ENCODE measurements around the gene MEF2C.

The MEF2C gene

GRCh38 chr5:88782571-88782970 lies 100.4 kb downstream of the MEF2C start:
- no peaks in the 10 kb centered on the region for H3K9me3 ChIP-seq (ENCODE audit: control insufficient read depth, insufficient read depth, low read length)
- H3K4me1 ChIP-seq (ENCODE audit: control insufficient read depth, insufficient read depth, low read length), result peaks cover 20% of the 10 kb centered on the region
- no peaks in the 10 kb centered on the region for H3K36me3 ChIP-seq (ENCODE audit: control insufficient read depth, insufficient read depth, low read length)
- H3K27me3 ChIP-seq (ENCODE audit: control insufficient read depth, insufficient read depth, low read length), result no peaks in the 10 kb centered on the region
- H3K4me3 ChIP-seq (ENCODE audit: low read depth, low read length), result no peak overlapping the region
- H3K9ac ChIP-seq (ENCODE audit: low read depth, low read length), result no peak overlapping the region

- H3K9ac ChIP-seq (ENCODE audit: low read depth, low read length), result no peak overlapping the region
- H3K27me3 ChIP-seq (ENCODE audit: control insufficient read depth, insufficient read depth, low read length), result no peaks in the 10 kb centered on the region
- no peak overlapping the region for H3K4me3 ChIP-seq (ENCODE audit: low read depth, low read length)
- H3K9me3 ChIP-seq (ENCODE audit: control insufficient read depth, insufficient read depth, low read length), result no peaks in the 10 kb centered on the region
- no peaks in the 10 kb centered on the region for H3K36me3 ChIP-seq (ENCODE audit: control insufficient read depth, insufficient read depth, low read length)
- H3K4me1 ChIP-seq (ENCODE audit: control insufficient read depth, insufficient read depth, low read length), result peaks cover 13% of the 10 kb centered on the region
Observed at GRCh38 chr5:88780736-88781135, 102.2 kb downstream of the MEF2C start.

- peaks cover 4% of the 10 kb centered on the region for H3K4me1 ChIP-seq (ENCODE audit: control insufficient read depth, insufficient read depth, low read length)
- H3K9ac ChIP-seq (ENCODE audit: low read depth, low read length), result no peak overlapping the region
- H3K36me3 ChIP-seq (ENCODE audit: control insufficient read depth, insufficient read depth, low read length), result no peaks in the 10 kb centered on the region
- no peaks in the 10 kb centered on the region for H3K9me3 ChIP-seq (ENCODE audit: control insufficient read depth, insufficient read depth, low read length)
- no peaks in the 10 kb centered on the region for H3K27me3 ChIP-seq (ENCODE audit: control insufficient read depth, insufficient read depth, low read length)
- no peak overlapping the region for H3K4me3 ChIP-seq (ENCODE audit: low read depth, low read length)
Observed at GRCh38 chr5:88778736-88779135, 104.2 kb downstream of the MEF2C start.

- H3K9ac ChIP-seq (ENCODE audit: low read depth, low read length), result no peak overlapping the region
- H3K4me3 ChIP-seq (ENCODE audit: low read depth, low read length), result no peak overlapping the region
- no peaks in the 10 kb centered on the region for H3K9me3 ChIP-seq (ENCODE audit: control insufficient read depth, insufficient read depth, low read length)
- H3K36me3 ChIP-seq (ENCODE audit: control insufficient read depth, insufficient read depth, low read length), result no peaks in the 10 kb centered on the region
- no peaks in the 10 kb centered on the region for H3K27me3 ChIP-seq (ENCODE audit: control insufficient read depth, insufficient read depth, low read length)
- H3K4me1 ChIP-seq (ENCODE audit: control insufficient read depth, insufficient read depth, low read length), result peaks cover 4% of the 10 kb centered on the region
Observed at GRCh38 chr5:88776692-88777091, 106.3 kb downstream of the MEF2C start.

GRCh38 chr5:88772831-88773230 lies 110.2 kb downstream of the MEF2C start:
- Histone ChIP-seq H3K4me3 (ENCODE audit: low read depth, low read length) (no peak overlapping the region), H3K9ac (ENCODE audit: low read depth, low read length) (no peak overlapping the region), H3K36me3 (ENCODE audit: control insufficient read depth, insufficient read depth, low read length) (no peaks in the 10 kb centered on the region), H3K27me3 (ENCODE audit: control insufficient read depth, insufficient read depth, low read length) (no peaks in the 10 kb centered on the region), H3K9me3 (ENCODE audit: control insufficient read depth, insufficient read depth, low read length) (no peaks in the 10 kb centered on the region), H3K4me1 (ENCODE audit: control insufficient read depth, insufficient read depth, low read length) (no peaks in the 10 kb centered on the region)

GRCh38 chr5:88772047-88772446 lies 110.9 kb downstream of the MEF2C start:
- no peaks in the 10 kb centered on the region for H3K9me3 ChIP-seq (ENCODE audit: control insufficient read depth, insufficient read depth, low read length)
- H3K4me1 ChIP-seq (ENCODE audit: control insufficient read depth, insufficient read depth, low read length), result no peaks in the 10 kb centered on the region
- no peaks in the 10 kb centered on the region for H3K27me3 ChIP-seq (ENCODE audit: control insufficient read depth, insufficient read depth, low read length)
- H3K36me3 ChIP-seq (ENCODE audit: control insufficient read depth, insufficient read depth, low read length), result no peaks in the 10 kb centered on the region
- H3K4me3 ChIP-seq (ENCODE audit: low read depth, low read length), result no peak overlapping the region
- H3K9ac ChIP-seq (ENCODE audit: low read depth, low read length), result no peak overlapping the region

GRCh38 chr5:88770276-88771257 lies 112.4 kb downstream of the MEF2C start:
- Histone ChIP-seq H3K4me3 (ENCODE audit: low read depth, low read length) (no peak overlapping the region), H3K36me3 (ENCODE audit: control insufficient read depth, insufficient read depth, low read length) (no peaks in the 10 kb centered on the region), H3K9ac (ENCODE audit: low read depth, low read length) (no peak overlapping the region), H3K9me3 (ENCODE audit: control insufficient read depth, insufficient read depth, low read length) (no peaks in the 10 kb centered on the region), H3K4me1 (ENCODE audit: control insufficient read depth, insufficient read depth, low read length) (no peaks in the 10 kb centered on the region), H3K27me3 (ENCODE audit: control insufficient read depth, insufficient read depth, low read length) (no peaks in the 10 kb centered on the region)

GRCh38 chr5:88769165-88769564 lies 113.8 kb downstream of the MEF2C start:
- Histone ChIP-seq H3K27me3 (ENCODE audit: control insufficient read depth, insufficient read depth, low read length) (no peaks in the 10 kb centered on the region), H3K4me3 (ENCODE audit: low read depth, low read length) (no peak overlapping the region), H3K9me3 (ENCODE audit: control insufficient read depth, insufficient read depth, low read length) (no peaks in the 10 kb centered on the region), H3K4me1 (ENCODE audit: control insufficient read depth, insufficient read depth, low read length) (no peaks in the 10 kb centered on the region), H3K36me3 (ENCODE audit: control insufficient read depth, insufficient read depth, low read length) (no peaks in the 10 kb centered on the region), H3K9ac (ENCODE audit: low read depth, low read length) (no peak overlapping the region)

- H3K4me1 ChIP-seq (ENCODE audit: control insufficient read depth, insufficient read depth, low read length), result no peaks in the 10 kb centered on the region
Observed at GRCh38 chr5:88768411-88768810, 114.6 kb downstream of the MEF2C start.

GRCh38 chr5:88765798-88766197 lies 117.2 kb downstream of the MEF2C start:
- no peak overlapping the region for H3K9ac ChIP-seq (ENCODE audit: low read depth, low read length)

More at GRCh38 chr5:88768411-88768810, 114.6 kb downstream of the MEF2C start:
- Histone ChIP-seq H3K9me3 (ENCODE audit: control insufficient read depth, insufficient read depth, low read length) (no peaks in the 10 kb centered on the region), H3K9ac (ENCODE audit: low read depth, low read length) (no peak overlapping the region), H3K36me3 (ENCODE audit: control insufficient read depth, insufficient read depth, low read length) (no peaks in the 10 kb centered on the region), H3K4me3 (ENCODE audit: low read depth, low read length) (no peak overlapping the region), H3K27me3 (ENCODE audit: control insufficient read depth, insufficient read depth, low read length) (no peaks in the 10 kb centered on the region)

GRCh38 chr5:88765171-88765570 lies 117.8 kb downstream of the MEF2C start:
- H3K9ac ChIP-seq (ENCODE audit: low read depth, low read length), result no peak overlapping the region
- H3K27me3 ChIP-seq (ENCODE audit: control insufficient read depth, insufficient read depth, low read length), result no peaks in the 10 kb centered on the region
- H3K36me3 ChIP-seq (ENCODE audit: control insufficient read depth, insufficient read depth, low read length), result no peaks in the 10 kb centered on the region
- H3K9me3 ChIP-seq (ENCODE audit: control insufficient read depth, insufficient read depth, low read length), result no peaks in the 10 kb centered on the region
- H3K4me1 ChIP-seq (ENCODE audit: control insufficient read depth, insufficient read depth, low read length), result no peaks in the 10 kb centered on the region
- H3K4me3 ChIP-seq (ENCODE audit: low read depth, low read length), result no peak overlapping the region

More at GRCh38 chr5:88765798-88766197, 117.2 kb downstream of the MEF2C start:
- no peaks in the 10 kb centered on the region for H3K4me1 ChIP-seq (ENCODE audit: control insufficient read depth, insufficient read depth, low read length)
- H3K36me3 ChIP-seq (ENCODE audit: control insufficient read depth, insufficient read depth, low read length), result no peaks in the 10 kb centered on the region
- no peak overlapping the region for H3K4me3 ChIP-seq (ENCODE audit: low read depth, low read length)
- no peaks in the 10 kb centered on the region for H3K9me3 ChIP-seq (ENCODE audit: control insufficient read depth, insufficient read depth, low read length)
- no peaks in the 10 kb centered on the region for H3K27me3 ChIP-seq (ENCODE audit: control insufficient read depth, insufficient read depth, low read length)

GRCh38 chr5:88761939-88762338 lies 121.0 kb downstream of the MEF2C start:
- Histone ChIP-seq H3K4me1 (ENCODE audit: control insufficient read depth, insufficient read depth, low read length) (no peaks in the 10 kb centered on the region), H3K36me3 (ENCODE audit: control insufficient read depth, insufficient read depth, low read length) (no peaks in the 10 kb centered on the region), H3K9me3 (ENCODE audit: control insufficient read depth, insufficient read depth, low read length) (no peaks in the 10 kb centered on the region), H3K27me3 (ENCODE audit: control insufficient read depth, insufficient read depth, low read length) (no peaks in the 10 kb centered on the region), H3K4me3 (ENCODE audit: low read depth, low read length) (no peak overlapping the region), H3K9ac (ENCODE audit: low read depth, low read length) (no peak overlapping the region)
